ENCODE data around the gene ARHGAP27.

Gene ARHGAP27

GRCh38 chr17:45404870-45405249 is 27.8 kb downstream of the ARHGAP27 start:
- DNase-seq: no peak

GRCh38 chr17:45403906-45404490 is 28.7 kb downstream of the ARHGAP27 start:
- DNase-seq: no peak

DNA sequence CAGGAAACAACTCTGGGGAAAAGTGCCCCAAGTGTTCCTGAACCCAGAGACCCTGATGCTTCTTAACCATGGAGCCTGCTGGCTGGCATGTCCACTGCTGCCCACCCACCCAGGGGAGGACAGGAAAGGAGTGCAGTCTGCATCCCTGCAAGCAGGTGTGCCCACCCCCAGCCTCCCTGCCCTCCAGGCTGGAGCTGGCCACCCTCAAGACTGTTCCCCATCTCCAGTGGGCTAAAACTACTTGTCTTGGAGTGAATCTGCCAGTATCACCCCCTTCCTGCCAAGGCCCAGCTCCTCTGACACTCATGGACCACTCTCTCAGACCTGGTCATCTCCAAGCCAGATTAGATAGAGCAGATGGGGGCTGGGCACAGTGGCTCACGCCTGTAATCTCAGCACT is 29.8 kb downstream of the ARHGAP27 start:
- no peak for DNase-seq

GRCh38 chr17:45398800-45399199 is 33.9 kb downstream of the ARHGAP27 start:
- DNase-seq: no peak

DNA sequence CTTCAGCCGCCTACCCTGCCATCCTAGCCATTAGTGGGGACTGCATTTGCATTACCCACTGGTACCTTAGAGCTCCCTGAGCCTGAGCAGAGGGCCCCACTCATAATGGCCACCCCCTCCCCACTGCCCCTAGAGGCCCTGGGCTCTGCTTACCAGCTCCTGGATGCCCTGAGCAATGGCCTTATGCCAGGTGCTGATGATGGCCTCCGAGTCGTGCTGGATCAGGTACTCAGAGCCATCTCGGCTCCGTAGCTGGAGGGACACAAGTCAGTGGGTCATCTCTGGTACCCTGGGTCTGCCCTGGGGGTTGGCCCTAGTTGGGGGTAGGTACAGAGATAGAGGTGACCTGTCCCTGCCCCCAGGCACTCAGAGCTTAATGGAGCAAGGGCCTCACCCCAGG is 34.9 kb downstream of the ARHGAP27 start:
- DNase-seq: no peak

GRCh38 chr17:45396496-45397205 is 36.0 kb downstream of the ARHGAP27 start:
- no peak for DNase-seq

DNA sequence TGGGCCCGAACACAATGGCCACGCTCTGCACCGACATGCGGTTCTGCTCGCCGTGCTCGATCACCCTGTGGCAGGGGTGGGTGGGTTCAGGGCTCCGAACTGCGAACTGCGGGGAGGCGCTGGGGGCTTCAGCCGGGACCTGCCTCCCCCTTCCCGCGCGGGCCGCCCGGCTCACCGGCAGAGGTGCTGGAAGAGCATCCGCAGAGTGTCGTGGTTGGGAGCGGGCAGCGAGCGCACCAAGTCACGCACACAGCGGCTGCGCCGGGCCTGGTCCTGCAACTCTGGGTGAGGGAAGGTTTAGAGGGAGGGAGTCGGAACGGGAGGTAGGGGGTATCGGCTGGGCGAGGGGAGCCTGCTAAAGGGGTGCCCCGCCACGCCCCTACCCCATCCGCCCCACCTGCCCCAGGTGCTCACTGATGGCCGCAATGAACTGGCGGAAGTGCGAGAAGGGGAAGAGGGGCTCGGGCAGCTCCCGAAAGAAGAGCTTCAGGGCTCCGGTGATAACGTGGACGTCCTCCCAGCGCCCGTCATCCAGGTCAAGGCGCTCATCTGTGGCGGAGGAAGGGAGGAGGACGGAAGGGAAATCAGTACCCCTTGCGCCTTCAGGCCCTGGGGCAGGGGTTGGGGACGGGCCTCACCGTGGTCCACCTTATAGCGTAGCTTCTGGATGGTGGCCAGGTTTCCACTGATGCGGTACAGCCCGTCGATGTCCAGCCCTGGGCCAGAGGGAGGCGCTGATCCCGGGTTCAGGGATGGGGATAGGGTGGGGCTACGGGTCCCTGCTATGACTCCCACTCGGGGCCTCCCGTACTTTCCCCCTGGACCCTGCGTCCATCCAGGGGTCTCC is 36.9 kb downstream of the ARHGAP27 start:
- no peak for DNase-seq

DNA sequence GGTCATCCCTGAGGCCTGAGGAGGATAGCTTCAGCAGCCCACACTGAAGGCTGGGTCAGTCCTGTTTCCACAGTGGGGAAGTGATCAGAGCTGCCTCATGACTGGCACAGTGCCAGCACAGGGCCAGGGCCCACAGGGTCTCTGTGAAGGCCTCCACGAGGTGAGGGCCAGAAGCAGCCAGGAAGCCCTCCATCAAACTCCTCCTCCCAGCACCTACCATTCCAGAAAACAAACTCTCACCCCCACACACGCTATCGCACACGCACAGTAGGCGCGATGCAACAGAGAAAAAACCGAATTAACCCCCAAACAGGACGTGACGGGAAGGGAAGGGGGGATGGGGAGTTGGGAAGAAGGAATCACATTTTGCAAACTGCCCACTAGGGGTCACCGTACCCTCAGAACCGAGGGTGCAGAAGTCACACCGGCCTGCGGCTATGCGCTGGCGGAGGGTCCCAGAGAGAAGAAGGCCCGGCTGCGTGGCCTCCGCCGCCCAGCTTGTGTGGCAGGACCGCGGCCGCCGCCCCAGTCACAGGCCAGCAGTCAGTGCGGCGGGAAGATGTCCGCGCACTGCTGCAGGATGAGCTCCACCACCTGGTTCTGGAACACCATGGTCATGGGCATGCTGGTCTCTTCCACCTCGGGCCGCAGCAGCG is 37.6 kb downstream of the ARHGAP27 start:
- DNase-seq: peak; percentile 35

- DNase-seq: no peak
These were observed 38.1 kb downstream of the ARHGAP27 start for GRCh38 chr17:45394564-45394912.

- DNase-seq: no peak
These were observed 38.6 kb downstream of the ARHGAP27 start for GRCh38 chr17:45394091-45394490.

- DNase-seq: no peak
These were observed 39.3 kb downstream of the ARHGAP27 start for GRCh38 chr17:45393411-45393810.

DNA sequence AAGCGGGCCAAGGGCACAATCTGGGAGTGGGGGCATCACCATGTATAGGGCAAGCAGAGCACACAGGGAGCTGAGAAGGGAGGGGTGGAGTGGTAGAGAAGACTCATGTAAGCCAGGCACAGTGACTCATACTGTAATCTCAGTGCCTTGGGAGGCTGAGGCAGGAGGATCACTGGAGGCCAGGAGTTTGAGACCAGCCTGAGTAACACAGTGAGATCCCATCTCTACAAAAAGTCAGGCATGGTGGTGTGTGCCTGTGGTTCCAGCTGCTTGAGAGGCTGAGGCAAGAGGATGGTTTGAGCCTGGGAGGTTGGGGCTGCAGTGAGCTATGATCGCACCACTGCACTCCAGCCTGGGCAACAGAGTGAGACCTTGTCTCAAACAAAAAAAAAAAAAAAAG is 40.8 kb downstream of the ARHGAP27 start:
- DNase-seq: no peak

- no peak for DNase-seq
These were observed 41.4 kb downstream of the ARHGAP27 start for GRCh38 chr17:45391291-45391690.

DNA sequence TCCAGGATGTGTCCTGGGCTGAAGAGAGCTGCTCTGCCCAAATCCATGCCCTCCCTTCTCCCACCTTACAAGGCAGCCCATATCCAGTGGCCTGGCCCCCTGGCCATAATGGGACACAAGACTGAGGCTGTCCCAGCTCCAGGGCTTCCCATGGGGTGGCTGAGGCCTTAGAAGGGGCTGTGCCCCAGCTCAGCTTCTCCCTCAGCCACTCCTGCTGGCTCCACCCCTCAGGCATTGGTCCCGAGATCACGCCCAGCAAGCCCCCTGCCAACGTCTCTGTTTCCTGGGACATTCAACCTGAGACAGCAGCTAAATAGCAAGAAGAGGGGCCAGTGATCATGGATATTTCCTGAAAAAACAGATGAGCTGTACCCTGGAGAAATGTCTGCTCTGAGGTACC is 43.3 kb downstream of the ARHGAP27 start:
- DNase-seq: no peak

DNA sequence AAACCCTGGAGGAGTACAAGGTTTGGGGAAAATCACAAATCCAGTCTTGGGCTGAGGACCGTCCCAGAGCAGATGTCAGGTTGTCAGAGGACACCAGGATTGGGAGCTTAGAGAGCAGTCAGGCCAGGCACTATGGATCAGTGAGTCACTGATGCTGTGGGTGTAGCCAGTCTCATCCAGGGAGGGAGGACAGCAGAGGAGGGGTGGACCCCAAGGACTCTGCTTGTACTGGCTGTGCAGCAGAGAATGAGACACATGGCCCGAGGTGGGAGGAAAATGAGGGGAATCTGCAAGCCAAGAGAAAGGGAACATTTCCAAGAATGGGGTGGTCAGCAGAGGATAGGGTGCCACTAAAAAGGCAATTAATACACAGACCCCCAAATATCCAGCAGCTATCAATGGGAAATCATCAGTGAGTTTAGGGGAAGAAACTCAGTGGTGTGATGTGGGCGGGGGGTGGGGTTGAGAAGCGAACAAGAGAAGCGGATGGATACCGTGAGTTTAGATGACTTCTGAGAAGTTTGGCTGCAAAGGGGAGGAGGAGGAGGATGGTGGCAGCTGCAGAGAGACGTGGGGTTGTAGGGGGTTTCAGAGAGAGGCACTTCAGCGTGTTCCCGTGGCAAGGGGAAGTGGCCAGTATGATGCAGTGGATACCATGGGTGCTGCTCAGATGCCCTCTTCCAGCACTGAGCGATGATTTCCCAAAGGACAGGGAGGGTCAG is 43.9 kb downstream of the ARHGAP27 start:
- no peak for DNase-seq

DNA sequence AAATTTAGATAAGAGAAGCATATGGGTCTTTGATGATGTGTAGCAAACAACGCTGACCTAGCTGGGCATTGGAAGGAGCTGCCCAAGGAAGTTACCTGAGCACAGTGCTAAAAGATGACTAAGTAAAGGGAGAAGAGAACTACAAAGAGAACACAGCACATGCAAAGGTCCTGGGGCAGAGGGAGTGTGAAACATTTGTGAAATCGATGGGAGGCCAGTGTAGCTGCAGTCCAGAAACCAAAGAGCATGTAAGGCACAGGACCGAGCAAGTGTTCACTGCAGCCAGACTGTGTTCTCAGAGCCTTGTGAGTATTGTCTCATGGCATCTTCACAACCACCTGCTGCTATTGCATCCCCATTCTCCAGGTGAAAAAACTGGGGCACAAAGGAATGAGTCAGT is 44.9 kb downstream of the ARHGAP27 start:
- DNase-seq: no peak

DNA sequence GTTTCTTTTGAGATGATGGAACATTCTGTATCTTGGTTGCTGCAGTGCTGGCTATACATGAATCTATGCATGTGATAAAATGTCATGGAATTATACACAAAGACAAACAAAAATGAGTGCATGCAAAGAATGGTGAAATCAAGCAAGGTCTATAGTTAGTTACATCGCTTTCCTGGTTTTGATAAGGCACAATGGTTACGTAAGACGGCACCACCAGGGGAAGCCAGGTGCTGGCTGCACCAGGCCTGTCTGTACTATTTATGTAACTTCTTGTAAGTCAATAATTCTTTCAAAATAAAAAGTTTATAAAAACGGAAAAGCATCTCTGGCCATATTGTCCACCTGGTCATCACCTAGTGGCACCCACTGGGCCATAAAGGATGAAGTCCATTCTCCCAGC is 46.5 kb downstream of the ARHGAP27 start:
- no peak for DNase-seq

GRCh38 chr17:45385331-45385997 is 47.2 kb downstream of the ARHGAP27 start:
- peak; percentile 94 for DNase-seq

GRCh38 chr17:45384789-45385262 is 47.8 kb downstream of the ARHGAP27 start:
- DNase-seq: no peak

GRCh38 chr17:45384047-45384788 is 48.5 kb downstream of the ARHGAP27 start:
- no peak for DNase-seq

DNA sequence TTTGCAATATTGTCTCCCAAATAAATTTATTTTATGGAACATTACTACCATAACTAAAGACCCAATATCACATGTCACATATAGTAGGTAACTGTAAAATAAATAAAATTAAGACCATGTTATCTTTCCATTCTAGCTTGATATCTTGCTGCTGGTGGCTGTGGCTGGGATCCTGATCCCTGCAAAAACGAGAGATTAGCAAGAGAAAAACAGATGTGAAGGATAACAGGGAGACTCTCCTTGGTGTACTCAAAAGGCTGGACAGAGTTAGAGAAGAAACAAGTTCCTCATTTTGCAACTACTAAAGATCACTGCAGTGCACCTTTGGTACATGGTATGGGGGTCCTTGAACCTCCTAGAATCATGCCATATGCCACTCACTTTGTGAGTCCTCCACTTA is 49.7 kb downstream of the ARHGAP27 start:
- no peak for DNase-seq
